ENCODE results near the gene MID1. TPM values are rescaled to one million over a fixed set of nuclear protein-coding genes. Genes with fewer than 3 reads are reported as not detected.

Gene MID1
- total RNA-seq (2021; ENCODE audit: unreplicated experiment) (32.4 TPM), Bru-seq, nascent RNA (percentile 67 among the genes with signal in this experiment), BruChase-seq, experiment 1, labeled RNA remaining after a 2-hour chase (percentile 57 among the genes with signal in this experiment), BruChase-seq, experiment 2, labeled RNA remaining after a 6-hour chase (percentile 53 among the genes with signal in this experiment)
- polyA plus RNA-seq (2012; ENCODE audit: insufficient read length): 14.0 TPM
- long read RNA-seq, full-length matches to known transcripts: 32 of 60 reads
- long read RNA-seq, partial matches to known transcripts: 10 of 60 reads
- long read RNA-seq, other reads (novel, unspliced or antisense): 18 of 60 reads

GRCh38 chrX:10620121-10620699 is at the start of gene MID1:
Gene MID1, minus strand, starts transcription at chrX:10620585. Its CDS starts 53,038 bp downstream, at chrX:10567547.
- TF ChIP-seq, protein P1, sequence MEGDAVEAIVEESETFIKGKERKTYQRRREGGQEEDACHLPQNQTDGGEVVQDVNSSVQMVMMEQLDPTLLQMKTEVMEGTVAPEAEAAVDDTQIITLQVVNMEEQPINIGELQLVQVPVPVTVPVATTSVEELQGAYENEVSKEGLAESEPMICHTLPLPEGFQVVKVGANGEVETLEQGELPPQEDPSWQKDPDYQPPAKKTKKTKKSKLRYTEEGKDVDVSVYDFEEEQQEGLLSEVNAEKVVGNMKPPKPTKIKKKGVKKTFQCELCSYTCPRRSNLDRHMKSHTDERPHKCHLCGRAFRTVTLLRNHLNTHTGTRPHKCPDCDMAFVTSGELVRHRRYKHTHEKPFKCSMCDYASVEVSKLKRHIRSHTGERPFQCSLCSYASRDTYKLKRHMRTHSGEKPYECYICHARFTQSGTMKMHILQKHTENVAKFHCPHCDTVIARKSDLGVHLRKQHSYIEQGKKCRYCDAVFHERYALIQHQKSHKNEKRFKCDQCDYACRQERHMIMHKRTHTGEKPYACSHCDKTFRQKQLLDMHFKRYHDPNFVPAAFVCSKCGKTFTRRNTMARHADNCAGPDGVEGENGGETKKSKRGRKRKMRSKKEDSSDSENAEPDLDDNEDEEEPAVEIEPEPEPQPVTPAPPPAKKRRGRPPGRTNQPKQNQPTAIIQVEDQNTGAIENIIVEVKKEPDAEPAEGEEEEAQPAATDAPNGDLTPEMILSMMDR (IDR thresholded peaks at IDR 0.05): no peak
- no peak for TF ChIP-seq REST (IDR thresholded peaks at IDR 0.05; ENCODE audit: insufficient read depth in 1 of 2, low read depth in 2 of 2, low read length in 1 of 2)
- TF ChIP-seq POLR2AphosphoS5 (IDR thresholded peaks at IDR 0.05; ENCODE audit: low read depth, low read length): no peak; the same call in 1 of the 2 replicates
- no peak for TF ChIP-seq SIN3A (IDR thresholded peaks at IDR 0.05; ENCODE audit: borderline replicate concordance, insufficient read depth, low read depth, low read length)
- peak; percentile 59; the same call in 1 of the 2 replicates for TF ChIP-seq TCF7L2 (IDR thresholded peaks at IDR 0.05; ENCODE audit: low read depth, low read length)
- TSS peak; percentile 73 for BruUV-seq (replicated peaks)
- intact Hi-C loops (cut with micrococcal nuclease; ENCODE audit: unreplicated experiment): no loop called here

DNA sequence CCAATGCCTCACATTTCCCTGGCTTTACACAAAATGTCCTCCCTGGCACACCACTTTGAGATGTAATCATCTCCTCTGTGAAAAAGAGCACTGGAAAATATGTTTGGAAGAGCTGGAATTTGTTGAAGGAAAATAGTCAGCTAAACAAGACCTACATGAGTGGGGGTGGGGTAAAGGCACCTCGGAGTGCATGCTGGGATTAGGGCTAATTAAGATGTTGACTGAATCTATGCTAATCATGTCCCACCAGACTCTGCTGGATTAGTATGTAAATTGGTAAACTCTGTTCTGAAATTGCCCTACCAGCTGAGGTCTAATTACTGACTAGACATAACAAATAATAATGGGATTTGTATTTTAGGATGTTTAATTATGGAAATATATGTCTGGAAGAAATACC is 46.8 kb upstream of the MID1 start:
- ChIA-PET CTCF (no interaction called here), POLR2A (no interaction called here)
- H3K4me3 ChIP-seq (ENCODE audit: low read depth in 2 of 2, low read length in 2 of 2): no peak overlapping the region
- DNase-seq (ENCODE audit: low read depth, low spot score) (no peak), ATAC-seq (no peak)
- TF ChIP-seq POLR2AphosphoS5 (IDR thresholded peaks at IDR 0.05; ENCODE audit: low read depth, low read length) (no peak), REST (IDR thresholded peaks at IDR 0.05; ENCODE audit: insufficient read depth in 1 of 2, low read depth in 2 of 2, low read length in 1 of 2) (no peak), TCF7L2 (IDR thresholded peaks at IDR 0.05; ENCODE audit: low read depth, low read length) (no peak), SIN3A (IDR thresholded peaks at IDR 0.05; ENCODE audit: borderline replicate concordance, insufficient read depth, low read depth, low read length) (no peak)
- TF ChIP-seq, protein P1 (IDR thresholded peaks at IDR 0.05): no peak
- intact Hi-C loops (cut with micrococcal nuclease; ENCODE audit: unreplicated experiment): no loop called here
- H3K4me1 ChIP-seq (ENCODE audit: control insufficient read depth, insufficient read depth, low read length): no peaks in the 10 kb centered on the region
- no TSS peak for BruUV-seq (replicated peaks)
- H3K9me3 ChIP-seq (ENCODE audit: control insufficient read depth, insufficient read depth, low read depth, low read length): no peaks in the 10 kb centered on the region
- H3K36me3 ChIP-seq (ENCODE audit: control insufficient read depth, insufficient read depth, low read length): no peaks in the 10 kb centered on the region
- H3K27ac ChIP-seq (ENCODE audit: low read length): no peak overlapping the region
- no peaks in the 10 kb centered on the region for H3K27me3 ChIP-seq (ENCODE audit: control insufficient read depth, insufficient read depth, low read length)
- in situ Hi-C loops (cut with HindIII; ENCODE audit: low pct_unique_long_range_greater_than_20kb, low sequenced_read_pairs): no loop called here

More at GRCh38 chrX:10620121-10620699, at the start of gene MID1:
- peaks cover 2% of the 10 kb centered on the region; the same call in 1 of the 2 replicates for H3K36me3 ChIP-seq (ENCODE audit: control insufficient read depth, insufficient read depth, low read length)
- peaks cover 5% of the 10 kb centered on the region; the same call in 1 of the 2 replicates for H3K4me1 ChIP-seq (ENCODE audit: control insufficient read depth, insufficient read depth, low read length)
- in situ Hi-C loops (cut with HindIII; ENCODE audit: low pct_unique_long_range_greater_than_20kb, low sequenced_read_pairs): no loop called here
- no peaks in the 10 kb centered on the region for H3K9me3 ChIP-seq (ENCODE audit: control insufficient read depth, insufficient read depth, low read depth, low read length)
- H3K4me3 ChIP-seq (ENCODE audit: low read depth in 2 of 2, low read length in 2 of 2): peak within 1 kb of the TSS; percentile 64 to 71
- POLR2A ChIA-PET: no interaction called here
- H3K27me3 ChIP-seq (ENCODE audit: control insufficient read depth, insufficient read depth, low read length): no peaks in the 10 kb centered on the region
- CTCF ChIA-PET: no interaction called here
- peak within 1 kb of the TSS; percentile 84 for H3K27ac ChIP-seq (ENCODE audit: low read length)
- DNase-seq (ENCODE audit: low read depth, low spot score) (no peak), ATAC-seq (peak; percentile 91)
